Stimulated activated effector memory CD8-positive, alpha-beta T cell treated with anti-CD3 and anti-CD28 coated beads, Interleukin-12 subunit alpha, Interleukin-12 subunit beta, amount 100 ng/mL, for 72 hours (primary cell): ENCODE results near the gene CYP1A1.

ENCODE experiments used
- ATAC-seq: fragments of 150-1000 bp; cut with Tn5 transposase; 2 replicates; pipeline ENCODE4 v1.10.0; 2021
- DNase-seq, 2 donors: peaks; one replicate each; pipeline ENCODE4 v3.0.0; 2021 to 2022; ENCODE audit warnings: low spot score in 2 of 2
- H3K27ac Mint-ChIP-seq: one replicate; pipeline ENCODE4 v1.8.0; 2022; ENCODE audit warnings: mild to moderate bottlenecking, mixed read lengths
- H3K36me3 Mint-ChIP-seq: one replicate; pipeline ENCODE4 v1.8.0; 2022; ENCODE audit warnings: mild to moderate bottlenecking, mixed read lengths
- H3K4me1 Mint-ChIP-seq: one replicate; pipeline ENCODE4 v1.8.0; 2022; ENCODE audit warnings: mixed read lengths
- H3K4me3 Mint-ChIP-seq: one replicate; pipeline ENCODE4 v1.8.0; 2022; ENCODE audit warnings: mild to moderate bottlenecking, mixed read lengths
- H3K9me3 Mint-ChIP-seq: one replicate; pipeline ENCODE4 v1.8.0; 2022; ENCODE audit warnings: mixed read lengths

The CYP1A1 gene

GRCh38 chr15:74725845-74726773 is 781 bp upstream of the CYP1A1 start:
- Mint-ChIP-seq H3K27ac (peak overlapping the region; percentile 88), H3K9me3 (no peaks in the 10 kb centered on the region), H3K36me3 (no peaks in the 10 kb centered on the region), H3K4me1 (peaks cover 23% of the 10 kb centered on the region), H3K4me3 (peak overlapping the region; percentile 72)
- ATAC-seq: peak; percentile 82
- peak; percentile 56 to 84 for DNase-seq

- Mint-ChIP-seq H3K27ac (peak overlapping the region; percentile 88), H3K4me1 (peaks cover 23% of the 10 kb centered on the region), H3K36me3 (no peaks in the 10 kb centered on the region), H3K9me3 (no peaks in the 10 kb centered on the region), H3K4me3 (peak overlapping the region; percentile 72)
- no peak for ATAC-seq
- DNase-seq: no peak
Measured at GRCh38 chr15:74724570-74725224, 631 bp downstream of the CYP1A1 start.

- Mint-ChIP-seq H3K36me3 (no peaks in the 10 kb centered on the region), H3K4me3 (peak overlapping the region; percentile 72), H3K27ac (peak overlapping the region; percentile 12), H3K4me1 (peaks cover 23% of the 10 kb centered on the region), H3K9me3 (no peaks in the 10 kb centered on the region)
- no peak for ATAC-seq
- DNase-seq: no peak
Measured at GRCh38 chr15:74723754-74724334, 1.5 kb downstream of the CYP1A1 start.

- H3K4me1 Mint-ChIP-seq: peaks cover 23% of the 10 kb centered on the region
- H3K27ac Mint-ChIP-seq: peak overlapping the region; percentile 12
- no peak overlapping the region for H3K4me3 Mint-ChIP-seq
- DNase-seq (no peak), ATAC-seq (no peak)
- no peaks in the 10 kb centered on the region for H3K36me3 Mint-ChIP-seq
- no peaks in the 10 kb centered on the region for H3K9me3 Mint-ChIP-seq
Measured at GRCh38 chr15:74723187-74723586, 2.1 kb downstream of the CYP1A1 start.

GRCh38 chr15:74722591-74722990 is 2.7 kb downstream of the CYP1A1 start:
- Mint-ChIP-seq H3K4me3 (no peak overlapping the region), H3K9me3 (no peaks in the 10 kb centered on the region), H3K36me3 (no peaks in the 10 kb centered on the region), H3K4me1 (peaks cover 23% of the 10 kb centered on the region), H3K27ac (no peak overlapping the region)
- no peak for ATAC-seq
- DNase-seq: no peak

GRCh38 chr15:74716651-74717050 is 8.7 kb downstream of the CYP1A1 start:
- no peak overlapping the region for H3K27ac Mint-ChIP-seq
- no peaks in the 10 kb centered on the region for H3K4me1 Mint-ChIP-seq
- ATAC-seq (no peak), DNase-seq (no peak)
- H3K36me3 Mint-ChIP-seq: no peaks in the 10 kb centered on the region
- H3K4me3 Mint-ChIP-seq: no peak overlapping the region
- H3K9me3 Mint-ChIP-seq: no peaks in the 10 kb centered on the region

GRCh38 chr15:74712311-74712710 is 13.0 kb downstream of the CYP1A1 start:
- DNase-seq: no peak
- H3K4me1 Mint-ChIP-seq: peaks cover 8% of the 10 kb centered on the region
- no peaks in the 10 kb centered on the region for H3K36me3 Mint-ChIP-seq
- no peaks in the 10 kb centered on the region for H3K9me3 Mint-ChIP-seq
- ATAC-seq: no peak
- no peak overlapping the region for H3K27ac Mint-ChIP-seq
- H3K4me3 Mint-ChIP-seq: no peak overlapping the region

GRCh38 chr15:74710319-74711094 is 14.8 kb downstream of the CYP1A1 start:
- Mint-ChIP-seq H3K4me1 (peaks cover 8% of the 10 kb centered on the region), H3K27ac (peak overlapping the region; percentile 82), H3K36me3 (no peaks in the 10 kb centered on the region), H3K4me3 (no peak overlapping the region), H3K9me3 (no peaks in the 10 kb centered on the region)
- DNase-seq: no peak
- peak; percentile 42 for ATAC-seq

GRCh38 chr15:74709892-74710291 is 15.4 kb downstream of the CYP1A1 start:
- ATAC-seq (no peak), DNase-seq (peak in 1 of 2 donors; percentile 38)
- Mint-ChIP-seq H3K27ac (peak overlapping the region; percentile 82), H3K4me3 (no peak overlapping the region), H3K9me3 (no peaks in the 10 kb centered on the region), H3K36me3 (no peaks in the 10 kb centered on the region), H3K4me1 (peaks cover 8% of the 10 kb centered on the region)

GRCh38 chr15:74709011-74709410 is 16.3 kb downstream of the CYP1A1 start:
- Mint-ChIP-seq H3K36me3 (no peaks in the 10 kb centered on the region), H3K27ac (peak overlapping the region; percentile 17), H3K4me1 (peaks cover 8% of the 10 kb centered on the region), H3K4me3 (no peak overlapping the region), H3K9me3 (no peaks in the 10 kb centered on the region)
- ATAC-seq: no peak
- DNase-seq: no peak

GRCh38 chr15:74696808-74697207 is 28.5 kb downstream of the CYP1A1 start:
- peaks cover 45% of the 10 kb centered on the region for H3K4me1 Mint-ChIP-seq
- DNase-seq (no peak), ATAC-seq (no peak)
- peak overlapping the region; percentile 100 for H3K27ac Mint-ChIP-seq
- H3K9me3 Mint-ChIP-seq: no peaks in the 10 kb centered on the region
- peak overlapping the region; percentile 100 for H3K4me3 Mint-ChIP-seq
- H3K36me3 Mint-ChIP-seq: peaks cover 9% of the 10 kb centered on the region

- peak overlapping the region; percentile 100 for H3K4me3 Mint-ChIP-seq
- no peak for ATAC-seq
- H3K4me1 Mint-ChIP-seq: peaks cover 45% of the 10 kb centered on the region
- DNase-seq: no peak
- no peaks in the 10 kb centered on the region for H3K9me3 Mint-ChIP-seq
- peaks cover 9% of the 10 kb centered on the region for H3K36me3 Mint-ChIP-seq
- peak overlapping the region; percentile 100 for H3K27ac Mint-ChIP-seq
Measured at GRCh38 chr15:74696398-74696729, 29.0 kb downstream of the CYP1A1 start.

- peak; percentile 69 to 94 for DNase-seq
- ATAC-seq: peak; percentile 96
- H3K4me1 Mint-ChIP-seq: peaks cover 45% of the 10 kb centered on the region
- H3K27ac Mint-ChIP-seq: peak within 1 kb of the TSS; percentile 100
- peak within 1 kb of the TSS; percentile 100 for H3K4me3 Mint-ChIP-seq
- H3K9me3 Mint-ChIP-seq: no peaks in the 10 kb centered on the region
- H3K36me3 Mint-ChIP-seq: peaks cover 9% of the 10 kb centered on the region
Measured at GRCh38 chr15:74695597-74696397, 29.5 kb downstream of the CYP1A1 start, which contains the start of gene EDC3. TSS of gene EDC3 (minus strand) at chr15:74696024. CDS start at chr15:74675124, 20,900 bp downstream.

- no peak for DNase-seq
- Mint-ChIP-seq H3K36me3 (peaks cover 9% of the 10 kb centered on the region), H3K27ac (no peak overlapping the region), H3K9me3 (no peaks in the 10 kb centered on the region), H3K4me1 (peaks cover 44% of the 10 kb centered on the region), H3K4me3 (no peak overlapping the region)
- ATAC-seq: no peak
Measured at GRCh38 chr15:74692327-74692726, 33.0 kb downstream of the CYP1A1 start.
